Keratinocyte (primary cell): ENCODE results near the gene PRELP.

Experiments
- EZH2 ChIP-seq: IDR thresholded peaks from one replicate; pipeline ENCODE4 v1.6.1; 2012; ENCODE audit warnings: inconsistent platforms, mild to moderate bottlenecking, low read length, moderate library complexity
- TF ChIP-seq, protein P1 (sequence below), 3 experiments: IDR thresholded peaks in 1 of 3; conservative IDR thresholded peaks in 1 of 3; optimal IDR thresholded peaks in 1 of 3; 2 replicates in 2 of 3; 3 replicates in 1 of 3; pipeline versions ENCODE3 to v1.5.1; 2011; ENCODE audit warnings: low read length in 3 of 3, mild to moderate bottlenecking in 3 of 3, moderate library complexity in 2 of 3, control low read depth in 1 of 3, inconsistent platforms in 1 of 3; ENCODE audit not compliant: insufficient read depth in 2 of 3; ENCODE audit errors: extremely low read depth in 1 of 3

DNA sequence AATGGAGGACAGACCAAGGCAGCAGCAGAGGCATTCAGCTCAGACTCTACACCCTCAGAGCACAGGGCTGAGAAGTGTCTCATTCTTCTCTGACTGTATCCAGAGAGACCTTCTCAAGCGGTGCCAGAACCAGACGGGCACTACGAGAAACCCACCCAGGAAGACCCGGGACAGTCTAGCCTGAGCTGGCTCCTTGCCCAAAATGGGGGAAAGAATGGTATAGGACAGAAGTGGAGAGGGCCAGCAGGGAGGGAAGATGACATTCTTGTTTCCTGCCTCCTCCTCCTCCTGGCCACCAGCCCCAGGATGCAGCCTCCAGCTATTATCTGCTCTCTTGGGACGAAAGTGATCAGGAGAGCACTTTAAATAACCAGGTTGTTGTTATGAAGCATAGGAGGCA, 22.6 kb upstream of the PRELP start:
- TF ChIP-seq, protein P1, sequence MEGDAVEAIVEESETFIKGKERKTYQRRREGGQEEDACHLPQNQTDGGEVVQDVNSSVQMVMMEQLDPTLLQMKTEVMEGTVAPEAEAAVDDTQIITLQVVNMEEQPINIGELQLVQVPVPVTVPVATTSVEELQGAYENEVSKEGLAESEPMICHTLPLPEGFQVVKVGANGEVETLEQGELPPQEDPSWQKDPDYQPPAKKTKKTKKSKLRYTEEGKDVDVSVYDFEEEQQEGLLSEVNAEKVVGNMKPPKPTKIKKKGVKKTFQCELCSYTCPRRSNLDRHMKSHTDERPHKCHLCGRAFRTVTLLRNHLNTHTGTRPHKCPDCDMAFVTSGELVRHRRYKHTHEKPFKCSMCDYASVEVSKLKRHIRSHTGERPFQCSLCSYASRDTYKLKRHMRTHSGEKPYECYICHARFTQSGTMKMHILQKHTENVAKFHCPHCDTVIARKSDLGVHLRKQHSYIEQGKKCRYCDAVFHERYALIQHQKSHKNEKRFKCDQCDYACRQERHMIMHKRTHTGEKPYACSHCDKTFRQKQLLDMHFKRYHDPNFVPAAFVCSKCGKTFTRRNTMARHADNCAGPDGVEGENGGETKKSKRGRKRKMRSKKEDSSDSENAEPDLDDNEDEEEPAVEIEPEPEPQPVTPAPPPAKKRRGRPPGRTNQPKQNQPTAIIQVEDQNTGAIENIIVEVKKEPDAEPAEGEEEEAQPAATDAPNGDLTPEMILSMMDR (optimal IDR thresholded peaks at IDR 0.05 in 1 of 3, IDR thresholded peaks at IDR 0.05 in 1 of 3, conservative IDR thresholded peaks at IDR 0.05 in 1 of 3; ENCODE audit: extremely low read depth in 1 of 3, insufficient read depth in 2 of 3, low read length in 3 of 3): no peak
- TF ChIP-seq EZH2: no peak
